Ishikawa (cell line): ENCODE results near the gene IL34.

ENCODE experiments used
- CEBPB ChIP-seq: IDR thresholded peaks from 2 replicates; pipeline ENCODE4 v1.6.1; 2012
- CREB1 ChIP-seq: IDR thresholded peaks from 2 replicates; pipeline ENCODE4 v1.6.1; 2012; ENCODE audit warnings: low read depth
- EGR1 ChIP-seq: IDR thresholded peaks from 2 replicates; pipeline ENCODE4 v1.6.1; 2012
- EP300 ChIP-seq: IDR thresholded peaks from 2 replicates; pipeline ENCODE4 v1.6.1; 2012; ENCODE audit warnings: borderline replicate concordance
- FOXM1 ChIP-seq: IDR thresholded peaks from 2 replicates; pipeline ENCODE4 v1.6.1; 2012; ENCODE audit warnings: low read depth, borderline replicate concordance
- MAX ChIP-seq: IDR thresholded peaks from 2 replicates; pipeline ENCODE4 v1.6.1; 2012
- NFIC ChIP-seq: IDR thresholded peaks from 2 replicates; pipeline ENCODE4 v1.6.1; 2012
- RAD21 ChIP-seq: IDR thresholded peaks from 2 replicates; pipeline ENCODE4 v1.6.1; 2012; ENCODE audit warnings: low read depth
- REST ChIP-seq: IDR thresholded peaks from 2 replicates; pipeline ENCODE4 v1.6.1; 2012; ENCODE audit warnings: low read depth, mild to moderate bottlenecking
- TAF1 ChIP-seq: IDR thresholded peaks from 2 replicates; pipeline ENCODE4 v1.6.1; 2012; ENCODE audit warnings: low read depth, mild to moderate bottlenecking
- TCF12 ChIP-seq: IDR thresholded peaks from 2 replicates; pipeline ENCODE4 v1.6.1; 2012; ENCODE audit warnings: low read depth
- TEAD4 ChIP-seq: IDR thresholded peaks from 2 replicates; pipeline ENCODE4 v1.6.1; 2012
- USF1 ChIP-seq: IDR thresholded peaks from 2 replicates; pipeline ENCODE4 v1.6.1; 2012
- YY1 ChIP-seq: IDR thresholded peaks from 2 replicates; pipeline ENCODE4 v1.6.1; 2012; ENCODE audit warnings: low read depth
- ZBTB7A ChIP-seq: IDR thresholded peaks from 2 replicates; pipeline ENCODE4 v1.6.1; 2012; ENCODE audit warnings: low read depth

The IL34 gene

GRCh38 chr16:70701998-70702397, 55.6 kb downstream of the IL34 start:
- no peak for TF ChIP-seq EP300
- TF ChIP-seq USF1 = no peak
- no peak for TF ChIP-seq FOXM1
- no peak for TF ChIP-seq NFIC
- TF ChIP-seq YY1 = no peak
- TF ChIP-seq RAD21 = no peak
- no peak for TF ChIP-seq TCF12
- TF ChIP-seq TEAD4 = no peak
- TF ChIP-seq EGR1 = no peak
- no peak for TF ChIP-seq CEBPB

- no peak for TF ChIP-seq FOXM1
- TF ChIP-seq EP300 = no peak
- TF ChIP-seq REST = no peak
- no peak for TF ChIP-seq CEBPB
- TF ChIP-seq CREB1 = no peak
- no peak for TF ChIP-seq EGR1
- no peak for TF ChIP-seq YY1
- TF ChIP-seq NFIC = no peak
- TF ChIP-seq MAX = no peak
- no peak for TF ChIP-seq ZBTB7A
- no peak for TF ChIP-seq TEAD4
- TF ChIP-seq RAD21 = no peak
- TF ChIP-seq TAF1 = no peak
These were observed 56.3 kb downstream of the IL34 start for GRCh38 chr16:70702624-70703023.

GRCh38 chr16:70703041-70703834, 56.9 kb downstream of the IL34 start:
- no peak for TF ChIP-seq REST
- TF ChIP-seq USF1 = no peak
- peak; percentile 46 for TF ChIP-seq MAX
- TF ChIP-seq FOXM1 = no peak
- no peak for TF ChIP-seq TCF12
- TF ChIP-seq CEBPB = no peak
- TF ChIP-seq CREB1 = no peak
- no peak for TF ChIP-seq EGR1
- no peak for TF ChIP-seq EP300
- TF ChIP-seq TAF1 = no peak
- no peak for TF ChIP-seq YY1
- no peak for TF ChIP-seq RAD21
- peak; percentile 60 for TF ChIP-seq TEAD4
- no peak for TF ChIP-seq NFIC
- TF ChIP-seq ZBTB7A = 0 out of 2 replicates have a peak, but pooled peaks have one; percentile 45

- no peak for TF ChIP-seq ZBTB7A
- no peak for TF ChIP-seq TAF1
- no peak for TF ChIP-seq MAX
- TF ChIP-seq NFIC = no peak
- no peak for TF ChIP-seq YY1
- no peak for TF ChIP-seq RAD21
- no peak for TF ChIP-seq REST
These were observed 57.5 kb downstream of the IL34 start for GRCh38 chr16:70703835-70704381.
